Gastrocnemius medialis (tissue), 4 donors: ENCODE data around the gene RPS2.

Source experiments
- POLR2A ChIP-seq, 2 donors: fragments of 450-650 bp; IDR thresholded peaks; one replicate each; pipeline ENCODE4 v1.6.1; 2017; ENCODE audit warnings: antibody characterized with exemption in 2 of 2, mild to moderate bottlenecking in 2 of 2, moderate library complexity in 2 of 2
- TF ChIP-seq, protein P1 (sequence below), 5 experiments: fragments of 450-650 bp in 3 of 5; fragments of 200-600 bp in 2 of 5; sonication (generic) in 2 of 5; IDR thresholded peaks in 4 of 5; conservative IDR thresholded peaks in 1 of 5; 1 replicate in 4 of 5; 2 replicates in 1 of 5; pipeline ENCODE4 v1.5.1; 2016 to 2019; ENCODE audit warnings: antibody characterized with exemption in 5 of 5, mild to moderate bottlenecking in 3 of 5, moderate library complexity in 3 of 5

DNA sequence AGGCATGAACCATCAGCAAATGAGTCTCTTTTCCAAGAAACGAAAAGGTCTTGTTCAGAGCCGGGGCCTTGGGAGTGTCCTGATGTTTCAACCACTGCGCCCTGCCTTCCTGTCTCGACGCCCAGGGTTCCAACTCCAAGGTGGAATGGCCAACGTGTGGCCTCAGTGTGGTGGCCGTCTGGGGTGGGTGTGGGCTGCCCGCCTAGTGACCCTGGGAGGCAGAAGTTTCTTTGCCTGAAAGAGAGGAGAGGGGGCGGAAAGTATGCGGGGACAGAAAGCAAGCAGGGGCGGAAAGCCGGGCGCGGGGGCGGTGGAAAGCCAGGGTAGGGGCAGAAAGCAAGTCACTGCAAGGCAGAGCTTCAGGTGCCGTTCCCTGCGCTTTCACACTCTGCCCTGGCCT, 25.7 kb downstream of the RPS2 start:
- TF ChIP-seq, protein P1, sequence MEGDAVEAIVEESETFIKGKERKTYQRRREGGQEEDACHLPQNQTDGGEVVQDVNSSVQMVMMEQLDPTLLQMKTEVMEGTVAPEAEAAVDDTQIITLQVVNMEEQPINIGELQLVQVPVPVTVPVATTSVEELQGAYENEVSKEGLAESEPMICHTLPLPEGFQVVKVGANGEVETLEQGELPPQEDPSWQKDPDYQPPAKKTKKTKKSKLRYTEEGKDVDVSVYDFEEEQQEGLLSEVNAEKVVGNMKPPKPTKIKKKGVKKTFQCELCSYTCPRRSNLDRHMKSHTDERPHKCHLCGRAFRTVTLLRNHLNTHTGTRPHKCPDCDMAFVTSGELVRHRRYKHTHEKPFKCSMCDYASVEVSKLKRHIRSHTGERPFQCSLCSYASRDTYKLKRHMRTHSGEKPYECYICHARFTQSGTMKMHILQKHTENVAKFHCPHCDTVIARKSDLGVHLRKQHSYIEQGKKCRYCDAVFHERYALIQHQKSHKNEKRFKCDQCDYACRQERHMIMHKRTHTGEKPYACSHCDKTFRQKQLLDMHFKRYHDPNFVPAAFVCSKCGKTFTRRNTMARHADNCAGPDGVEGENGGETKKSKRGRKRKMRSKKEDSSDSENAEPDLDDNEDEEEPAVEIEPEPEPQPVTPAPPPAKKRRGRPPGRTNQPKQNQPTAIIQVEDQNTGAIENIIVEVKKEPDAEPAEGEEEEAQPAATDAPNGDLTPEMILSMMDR (IDR thresholded peaks at IDR 0.05 in 4 of 5, conservative IDR thresholded peaks at IDR 0.05 in 1 of 5) = no peak
- no peak for TF ChIP-seq POLR2A (IDR thresholded peaks at IDR 0.05)
